HepG2 (cell line): Measurements from ENCODE around the gene PIP4K2B. TPM values are rescaled to one million over a fixed set of nuclear protein-coding genes. Genes with fewer than 3 reads are reported as not detected.
A peak's percentile ranks its signal among the peaks of the same experiment; 100 is the strongest.

Source experiments
- ARNT ChIP-seq: fragments of 450-650 bp; IDR thresholded peaks from 2 replicates; pipeline ENCODE4 v1.6.1; 2017
- FOXP1 ChIP-seq, 2 experiments: fragments of 450-650 bp in 1 of 2; IDR thresholded peaks; 2 replicates each; pipeline ENCODE4 v1.6.1; 2017 to 2018; ENCODE audit warnings: antibody characterized with exemption in 1 of 2
- HES4 ChIP-seq: sonication (generic); formaldehyde crosslinking; IDR thresholded peaks from 2 replicates; pipeline ENCODE4 v1.9.0; 2021; ENCODE audit warnings: mild to moderate bottlenecking, missing genetic modification reagents, borderline replicate concordance
- IRF9 ChIP-seq: sonication (generic); formaldehyde crosslinking; IDR thresholded peaks from 2 replicates; pipeline ENCODE4 v1.8.0; 2022; ENCODE audit warnings: missing genetic modification reagents, mild to moderate bottlenecking, borderline replicate concordance
- MTA1 ChIP-seq: sonication (generic); formaldehyde crosslinking; IDR thresholded peaks from 2 replicates; pipeline ENCODE4 v1.4.0; 2020; ENCODE audit warnings: missing genetic modification reagents, mild to moderate bottlenecking, borderline replicate concordance
- PCBP1 ChIP-seq: fragments of 200-400 bp; formaldehyde crosslinking; IDR thresholded peaks from 2 replicates; pipeline ENCODE4 v1.6.1; 2017; ENCODE audit warnings: mild to moderate bottlenecking, low read depth, low read length, borderline replicate concordance
- PRDM10 ChIP-seq: sonication (generic); formaldehyde crosslinking; IDR thresholded peaks from 2 replicates; pipeline ENCODE4 v1.4.0; 2020; ENCODE audit warnings: low read depth, missing genetic modification reagents
- SIN3B ChIP-seq: fragments of 150-350 bp; IDR thresholded peaks from 2 replicates; pipeline ENCODE4 v1.6.1; 2014; ENCODE audit warnings: low read length
- SRF ChIP-seq: IDR thresholded peaks from 2 replicates; pipeline ENCODE4 v1.6.1; 2011; ENCODE audit warnings: mild to moderate bottlenecking, low read depth, low read length, moderate library complexity
- TFAP4 ChIP-seq: sonication (generic); IDR thresholded peaks from 2 replicates; pipeline ENCODE4 v1.6.1; 2016; ENCODE audit warnings: low read depth, borderline replicate concordance
- TFDP1 ChIP-seq: IDR thresholded peaks from 2 replicates; pipeline ENCODE4 v1.6.1; 2016; ENCODE audit warnings: missing compliant biosample characterization, missing genetic modification reagents, borderline replicate concordance
- TP53 ChIP-seq: sonication (generic); formaldehyde crosslinking; conservative IDR thresholded peaks from 2 replicates; pipeline ENCODE4 v1.4.0; 2020; ENCODE audit warnings: missing genetic modification reagents
- ZBTB2 ChIP-seq: sonication (generic); formaldehyde crosslinking; IDR thresholded peaks from 2 replicates; pipeline ENCODE4 v1.8.0; 2022; ENCODE audit warnings: low read depth, missing genetic modification reagents
- ZNF30 ChIP-seq: sonication (generic); formaldehyde crosslinking; IDR thresholded peaks from 2 replicates; pipeline ENCODE4 v1.5.0; 2020; ENCODE audit warnings: mild to moderate bottlenecking, missing genetic modification reagents
- ZNF639 ChIP-seq: conservative IDR thresholded peaks from 2 replicates; pipeline ENCODE4 v1.6.1; 2018; ENCODE audit warnings: missing genetic modification reagents
- ZNF747 ChIP-seq: sonication (generic); formaldehyde crosslinking; IDR thresholded peaks from 2 replicates; pipeline ENCODE4 v1.8.1; 2023; ENCODE audit warnings: missing genetic modification reagents, mild to moderate bottlenecking, borderline replicate concordance
- polyA plus RNA-seq, 8 experiments: library from polyadenylated mRNA; depleted of rRNA in 3 of 8; stranded (reverse) in 7 of 8; unstranded in 1 of 8; fragments of >200 nt; fragmentation: Illumina TruSeq in 4 of 8; extraction: Trizol in 4 of 8; gene quantifications; 2 replicates each; pipeline versions ENCODE4 v1.2.1 to v1.2.3, GENCODE V29; 2011 to 2016; ENCODE audit warnings: low read depth in 4 of 8, missing spikeins in 1 of 8, mixed read lengths in 1 of 8; ENCODE audit not compliant: insufficient read depth in 1 of 8
- total RNA-seq, 5 experiments: library from RNA; depleted of rRNA; stranded (reverse); fragments of >200 nt; fragmentation: Illumina TruSeq; extraction: Trizol; gene quantifications; 2 replicates each; pipeline ENCODE4 v1.2.3, GENCODE V29; 2016; ENCODE audit warnings: low read depth in 1 of 5

Gene PIP4K2B
- total and polyA plus RNA-seq, 2 of the 13 experiments (the other 11 are each of a cell fraction or from before 2014, with no cell fraction given) = 20.4 to 54.0 TPM

- TF ChIP-seq IRF9 (0 out of 2 replicates have a peak, but pooled peaks have one; percentile 1), ZNF639 (peak; percentile 93), ARNT (no peak), TFAP4 (peak; percentile 84; the same call in 1 of the 2 replicates), HES4 (CRISPR knock-in tag) (peak; percentile 77; the same call in 1 of the 2 replicates), MTA1 (CRISPR knock-in tag) (0 out of 2 replicates have a peak, but pooled peaks have one; percentile 82), ZNF747 (CRISPR knock-in tag) (peak; percentile 86; the same call in 1 of the 2 replicates), ZBTB2 (CRISPR knock-in tag) (peak; percentile 86), PCBP1 (0 out of 2 replicates have a peak, but pooled peaks have one; percentile 77), SIN3B (no peak), ZNF30 (CRISPR knock-in tag) (no peak), TP53 (CRISPR knock-in tag) (no peak), TFDP1 (CRISPR knock-in tag) (peak; percentile 97), FOXP1 (IDR thresholded peaks at IDR 0.05) (no peak), FOXP1 (CRISPR knock-in tag; IDR thresholded peaks at IDR 0.05) (no peak), SRF (no peak), PRDM10 (peak; percentile 77; the same call in 1 of the 2 replicates)
These were observed 49.9 kb downstream of the PIP4K2B start (continued) for GRCh38 chr17:38749223-38750043.
